Lower lobe of right lung (tissue), 2 donors: ENCODE data around the gene TOLLIP. TPM values are rescaled to one million over a fixed set of nuclear protein-coding genes. Genes with fewer than 3 reads are reported as not detected.
A peak's percentile ranks its signal among the peaks of the same experiment; 100 is the strongest.

ENCODE experiments used
- ATAC-seq, 2 donors: fragments of 200-7000 bp; cut with Tn5 transposase; one replicate each; pipeline ENCODE4 v1.9.1; 2020 to 2022; ENCODE audit warnings: mild to moderate bottlenecking in 2 of 2, moderate library complexity in 2 of 2
- DNase-seq: peaks from one replicate; pipeline ENCODE4 v3.0.0-alpha.2; 2020
- H3K27ac ChIP-seq: fragments of 200-600 bp; one replicate; pipeline ENCODE4 v1.8.0; 2022
- H3K27me3 ChIP-seq: fragments of 200-600 bp; one replicate; pipeline ENCODE4 v1.8.0; 2022; ENCODE audit warnings: low read depth
- H3K36me3 ChIP-seq: fragments of 200-600 bp; one replicate; pipeline ENCODE4 v1.8.0; 2022; ENCODE audit warnings: mild to moderate bottlenecking
- H3K4me1 ChIP-seq: fragments of 200-600 bp; one replicate; pipeline ENCODE4 v1.8.0; 2022
- H3K4me3 ChIP-seq: fragments of 200-600 bp; one replicate; pipeline ENCODE4 v1.8.0; 2022; ENCODE audit warnings: mild to moderate bottlenecking
- H3K9me3 ChIP-seq: fragments of 200-600 bp; one replicate; pipeline ENCODE4 v1.8.0; 2022
- CTCF ChIP-seq: fragments of 200-600 bp; IDR thresholded peaks from one replicate; pipeline ENCODE4 v1.8.0; 2022; ENCODE audit warnings: antibody characterized with exemption, mild to moderate bottlenecking
- intact Hi-C: fragments of 100-400 bp; cut with DNase I; formaldehyde crosslinking; loops from one replicate; pipeline ENCODE4 v1.11.0; 2022
- total RNA-seq: library from RNA; stranded (reverse); fragmentation: NEBNext Ultra II Directional; extraction: Animal tissue kit (Norgen Biotek cat#: 25700); gene quantifications from one replicate; pipeline ENCODE4 v1.2.1, GENCODE V29; 2021
- donor health status: DM: no; HTN: yes; CAD: no; lungs with severe emphysema.

TOLLIP gene
- total RNA-seq, 1 donor from 2014 or later: 68.4 TPM

- Histone ChIP-seq H3K4me1 (peaks cover 18% of the 10 kb centered on the region), H3K4me3 (peak overlapping the region; percentile 62), H3K27me3 (no peaks in the 10 kb centered on the region), H3K9me3 (no peaks in the 10 kb centered on the region), H3K36me3 (no peaks in the 10 kb centered on the region), H3K27ac (peak overlapping the region; percentile 83)
- DNase-seq (peak; percentile 93), ATAC-seq (peak; percentile 93 to 96)
- TF ChIP-seq CTCF: no peak
- intact Hi-C loops: no loop called here
Observed at GRCh38 chr11:1262172-1263006, 47.0 kb downstream of the TOLLIP start.

GRCh38 chr11:1261241-1262071 lies 48.0 kb downstream of the TOLLIP start:
- no peaks in the 10 kb centered on the region for H3K36me3 ChIP-seq
- ATAC-seq (no peak), DNase-seq (no peak)
- no peaks in the 10 kb centered on the region for H3K9me3 ChIP-seq
- no peak overlapping the region for H3K27ac ChIP-seq
- TF ChIP-seq CTCF: no peak
- peaks cover 18% of the 10 kb centered on the region for H3K4me1 ChIP-seq
- intact Hi-C loops: no loop called here
- H3K4me3 ChIP-seq: peak overlapping the region; percentile 62
- no peaks in the 10 kb centered on the region for H3K27me3 ChIP-seq

- intact Hi-C loops: no loop called here
- TF ChIP-seq CTCF: no peak
Observed at GRCh38 chr11:1260620-1261019, 48.8 kb downstream of the TOLLIP start.

GRCh38 chr11:1260023-1260501 lies 49.4 kb downstream of the TOLLIP start:
- Histone ChIP-seq H3K27me3 (no peaks in the 10 kb centered on the region), H3K27ac (no peak overlapping the region), H3K4me3 (no peak overlapping the region), H3K9me3 (no peaks in the 10 kb centered on the region), H3K4me1 (peaks cover 18% of the 10 kb centered on the region), H3K36me3 (no peaks in the 10 kb centered on the region)
- ATAC-seq: peak in 1 of 2 donors; percentile 13
- no peak for DNase-seq
- intact Hi-C loops: no loop called here
- TF ChIP-seq CTCF: no peak

More at GRCh38 chr11:1260620-1261019, 48.8 kb downstream of the TOLLIP start:
- H3K4me1 ChIP-seq: peaks cover 18% of the 10 kb centered on the region
- no peak overlapping the region for H3K4me3 ChIP-seq
- ATAC-seq (no peak), DNase-seq (no peak)
- no peaks in the 10 kb centered on the region for H3K27me3 ChIP-seq
- H3K9me3 ChIP-seq: no peaks in the 10 kb centered on the region
- H3K27ac ChIP-seq: no peak overlapping the region
- no peaks in the 10 kb centered on the region for H3K36me3 ChIP-seq

DNA sequence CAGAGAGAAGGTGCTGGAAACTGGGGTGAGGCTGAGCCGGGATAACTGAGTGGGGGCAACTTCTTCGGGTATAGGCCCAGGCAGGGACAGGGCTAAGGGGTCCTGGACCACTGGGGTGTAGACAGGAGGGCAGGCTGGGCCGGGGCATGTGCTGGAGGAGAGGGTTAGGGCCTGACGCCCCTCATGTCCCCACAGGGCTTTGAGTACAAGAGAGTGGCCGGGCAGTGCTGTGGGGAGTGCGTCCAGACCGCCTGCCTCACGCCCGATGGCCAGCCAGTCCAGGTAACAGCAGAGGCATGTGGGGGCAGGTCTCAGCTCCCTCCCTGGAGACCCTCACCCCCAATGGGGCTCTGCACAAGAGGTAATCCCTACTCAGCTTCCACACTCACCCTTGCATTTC lies 49.9 kb downstream of the TOLLIP start:
- Histone ChIP-seq H3K9me3 (no peaks in the 10 kb centered on the region), H3K4me3 (no peak overlapping the region), H3K27me3 (no peaks in the 10 kb centered on the region), H3K4me1 (peaks cover 18% of the 10 kb centered on the region), H3K36me3 (no peaks in the 10 kb centered on the region), H3K27ac (no peak overlapping the region)
- intact Hi-C loops: no loop called here
- TF ChIP-seq CTCF: no peak
- ATAC-seq: no peak
- DNase-seq: no peak
